CD4-positive, alpha-beta T cell treated with Interleukin-21 for 1 hour (primary cell): Measurements from ENCODE around the gene BZW1.
"Not testable (repeated sequence)": the region's sequence is repeated elsewhere in the genome, so short reads cannot be mapped to it uniquely, and the experiment has no call there.

Experiments
- DNase-seq: peaks from one replicate; pipeline ENCODE4 v3.0.0-alpha.2; 2020

Gene BZW1

GRCh38 chr2:200794143-200794542 is 17.6 kb upstream of the BZW1 start:
- no peak for DNase-seq

GRCh38 chr2:200795028-200795440 is 16.7 kb upstream of the BZW1 start:
- DNase-seq, result no peak

- no peak for DNase-seq
Measured at GRCh38 chr2:200796561-200796960, 15.1 kb upstream of the BZW1 start.

- no peak for DNase-seq
Measured at GRCh38 chr2:200797242-200797770, 14.4 kb upstream of the BZW1 start.

- DNase-seq, result no peak
Measured at GRCh38 chr2:200798514-200798913, 13.2 kb upstream of the BZW1 start.

GRCh38 chr2:200800458-200800857 is 11.3 kb upstream of the BZW1 start:
- DNase-seq, result no peak

GRCh38 chr2:200801431-200801830 is 10.3 kb upstream of the BZW1 start:
- not testable (repeated sequence) for DNase-seq

GRCh38 chr2:200809506-200810251 is 2.0 kb upstream of the BZW1 start:
- DNase-seq, result no peak

- no peak for DNase-seq
Measured at GRCh38 chr2:200810252-200810997, 1.3 kb upstream of the BZW1 start.

- DNase-seq, result no peak
Measured at GRCh38 chr2:200810998-200811332, 745 bp upstream of the BZW1 start.

- peak; percentile 72 for DNase-seq
Measured at GRCh38 chr2:200812122-200813022, 662 bp downstream of the BZW1 start.

- DNase-seq, result peak; percentile 37
Measured at GRCh38 chr2:200814276-200814815, 2.6 kb downstream of the BZW1 start.

- DNase-seq, result no peak
Measured at GRCh38 chr2:200814917-200815316, 3.2 kb downstream of the BZW1 start.

GRCh38 chr2:200818732-200819131 is 7.0 kb downstream of the BZW1 start:
- DNase-seq, result not testable (repeated sequence)

- no peak for DNase-seq
Measured at GRCh38 chr2:200820573-200821234, 9.0 kb downstream of the BZW1 start.

- DNase-seq, result no peak
Measured at GRCh38 chr2:200821686-200822245, 10.1 kb downstream of the BZW1 start.

GRCh38 chr2:200828104-200828503 is 16.4 kb downstream of the BZW1 start:
- no peak for DNase-seq

GRCh38 chr2:200828572-200829257 is 17.0 kb downstream of the BZW1 start:
- no peak for DNase-seq

GRCh38 chr2:200829258-200829655 is 17.5 kb downstream of the BZW1 start:
- no peak for DNase-seq

- no peak for DNase-seq
Measured at GRCh38 chr2:200834701-200835100, 23.0 kb downstream of the BZW1 start.

GRCh38 chr2:200839513-200839912 is 27.8 kb downstream of the BZW1 start:
- no peak for DNase-seq
